Panc1 (cell line): ENCODE results near the gene PLEKHA1. TPM values are rescaled to one million over a fixed set of nuclear protein-coding genes. Genes with fewer than 3 reads are reported as not detected.

Source experiments
- ATAC-seq: fragments of 200-7000 bp; cut with Tn5 transposase; 2 replicates; pipeline ENCODE4 v1.9.1; 2020; ENCODE audit warnings: mild to moderate bottlenecking, moderate library complexity
- BruUV-seq: library from RNA; stranded (reverse); fragments of 400-500 nt; replicated peaks from 2 replicates; lab custom pipeline; 2021; lab: Mats Ljungman, UMichigan
- CTCF ChIA-PET: fragments of 300-600 bp; sonication (Branson Sonifier 250); formaldehyde crosslinking; loops from one replicate; lab custom pipeline; 2022; ENCODE audit warnings: antibody characterized with exemption; lab: Charles Lee
- POLR2A ChIA-PET: fragments of 300-600 bp; sonication (Branson Sonifier 250); formaldehyde crosslinking; loops from one replicate; lab custom pipeline; 2022; ENCODE audit warnings: antibody characterized with exemption; lab: Charles Lee
- DNase-seq: peaks from one replicate; pipeline ENCODE4 v3.0.0-alpha.2; 2010; ENCODE audit warnings: low read depth, low spot score
- H3K27ac ChIP-seq: 2 replicates; pipeline ENCODE4 v1.5.1; 2011; ENCODE audit warnings: mild to moderate bottlenecking, low read length, inconsistent platforms
- H3K27me3 ChIP-seq: fragments of 200-500 bp; sonication (Bioruptor generic); 2 replicates; pipeline ENCODE4 v1.6.0; 2014; ENCODE audit warnings: low read length, inconsistent platforms; ENCODE audit not compliant: control insufficient read depth, insufficient read depth
- H3K36me3 ChIP-seq: fragments of 200-500 bp; sonication (Bioruptor generic); 2 replicates; pipeline ENCODE4 v1.5.1; 2014; ENCODE audit warnings: inconsistent platforms, mild to moderate bottlenecking, low read length, moderate library complexity; ENCODE audit not compliant: control insufficient read depth, insufficient read depth
- H3K4me1 ChIP-seq: 2 replicates; pipeline ENCODE4 v1.5.1; 2011; ENCODE audit warnings: inconsistent platforms, mild to moderate bottlenecking, low read length, moderate library complexity; ENCODE audit not compliant: control insufficient read depth, insufficient read depth
- H3K4me3 ChIP-seq, 2 experiments: 2 replicates each; pipeline ENCODE4 v1.5.1; 2011 to 2012; ENCODE audit warnings: low read depth in 2 of 2, low read length in 2 of 2, mild to moderate bottlenecking in 2 of 2, inconsistent platforms in 1 of 2, moderate library complexity in 1 of 2
- H3K9me3 ChIP-seq: fragments of 200-500 bp; sonication (Bioruptor generic); 2 replicates; pipeline ENCODE4 v1.5.1; 2014; ENCODE audit warnings: low read depth, mild to moderate bottlenecking, inconsistent platforms, low read length, moderate library complexity; ENCODE audit not compliant: control insufficient read depth, insufficient read depth
- CTCF ChIP-seq: fragments of 450-650 bp; IDR thresholded peaks from 2 replicates; pipeline ENCODE4 v1.5.1; 2017; ENCODE audit warnings: mild to moderate bottlenecking
- POLR2AphosphoS5 ChIP-seq: IDR thresholded peaks from 2 replicates; pipeline ENCODE4 v1.6.1; 2012; ENCODE audit warnings: mild to moderate bottlenecking, low read depth, low read length, moderate library complexity
- REST ChIP-seq, 2 experiments: IDR thresholded peaks; 2 replicates each; pipeline ENCODE4 v1.6.1; 2011 to 2012; ENCODE audit warnings: low read depth in 2 of 2, control low read depth in 1 of 2, low read length in 1 of 2, mild to moderate bottlenecking in 1 of 2, moderate library complexity in 1 of 2; ENCODE audit not compliant: insufficient read depth in 1 of 2
- SIN3A ChIP-seq: IDR thresholded peaks from 2 replicates; pipeline ENCODE4 v1.6.1; 2012; ENCODE audit warnings: low read depth, mild to moderate bottlenecking, low read length, moderate library complexity, borderline replicate concordance; ENCODE audit not compliant: insufficient read depth
- TCF7L2 ChIP-seq: IDR thresholded peaks from 2 replicates; pipeline ENCODE4 v1.6.1; 2011; ENCODE audit warnings: mild to moderate bottlenecking, low read depth, low read length, inconsistent platforms
- in situ Hi-C: cut with HindIII; loops from 2 replicates; pipeline ENCODE4 v1.10.0; 2016; ENCODE audit warnings: low sequenced_read_pairs, low pct_unique_long_range_greater_than_20kb
- intact Hi-C: fragments of 100-400 bp; cut with micrococcal nuclease; formaldehyde crosslinking; loops from one replicate; pipeline ENCODE4 v1.10.0; 2022; ENCODE audit not compliant: unreplicated experiment
- total RNA-seq: library from RNA; stranded (reverse); gene quantifications from one replicate; pipeline ENCODE4 v1.2.1, GENCODE V29; 2021; ENCODE audit not compliant: unreplicated experiment

PLEKHA1 gene
- total RNA-seq, 1 experiment from 2014 or later: 95.5 TPM

DNA sequence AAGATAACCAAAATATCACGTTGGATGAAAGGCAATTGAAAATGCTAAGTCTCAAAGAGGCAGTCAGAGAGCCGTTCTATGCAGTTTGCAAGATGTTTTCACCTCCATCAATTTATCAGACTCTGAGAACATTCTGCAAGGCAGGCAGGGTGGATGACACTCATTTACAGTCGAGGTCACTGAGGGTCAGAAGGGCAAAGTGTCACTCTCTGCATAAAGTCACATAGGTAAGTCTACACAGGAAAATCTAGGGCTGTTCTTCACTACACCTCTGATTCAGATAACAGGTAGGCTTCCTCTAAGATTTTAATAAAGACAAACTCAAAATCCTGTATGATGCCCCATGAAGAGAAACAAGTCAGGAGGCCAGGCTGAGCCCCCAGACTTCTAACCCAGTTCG, 1.4 kb upstream of the PLEKHA1 start:
- ChIA-PET POLR2A (no interaction called here), CTCF (no interaction called here)
- intact Hi-C loops: no loop called here
- DNase-seq (no peak), ATAC-seq (no peak)
- peaks cover 26% of the 10 kb centered on the region for H3K4me1 ChIP-seq
- BruUV-seq: no TSS peak
- H3K27ac ChIP-seq: peak overlapping the region; percentile 91
- H3K27me3 ChIP-seq: no peaks in the 10 kb centered on the region
- H3K9me3 ChIP-seq: no peaks in the 10 kb centered on the region
- no peak for TF ChIP-seq TCF7L2
- in situ Hi-C loops: no loop called here
- peaks cover 4% of the 10 kb centered on the region; the same call in 1 of the 2 replicates for H3K36me3 ChIP-seq
- no peak overlapping the region for H3K4me3 ChIP-seq

DNA sequence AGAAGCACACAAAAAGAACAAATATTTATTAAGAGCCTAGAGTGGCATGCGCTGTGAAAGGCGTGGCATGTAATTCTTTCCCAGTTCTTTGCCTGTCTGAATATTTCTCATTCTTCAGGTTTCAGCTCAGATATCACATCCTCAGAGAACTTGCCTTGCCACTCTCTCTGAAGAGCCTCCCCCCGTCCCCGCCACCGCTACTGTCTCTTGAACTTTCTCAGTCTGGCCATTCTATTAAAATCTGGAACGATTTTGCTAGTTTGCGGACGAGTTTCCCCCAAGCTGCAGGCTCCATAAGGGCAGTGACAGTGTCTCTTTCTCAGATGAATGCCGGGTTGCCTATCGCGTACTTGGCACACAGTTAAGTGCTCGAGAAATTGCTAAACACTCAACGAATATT, 787 bp upstream of the PLEKHA1 start:
- ChIA-PET POLR2A (interaction anchor here (0.6 to 1.0 kb wide), 6 partner anchors 18 to 106 kb away, joined by 3 to 11 read pairs (median 4); no protein-coding TSS in a partner anchor), CTCF (interaction anchor here (1.5 kb wide), 1 partner anchor 63 kb away, joined by 4 read pairs; no protein-coding TSS in a partner anchor)
- peaks cover 4% of the 10 kb centered on the region; the same call in 1 of the 2 replicates for H3K36me3 ChIP-seq
- ATAC-seq: peak; percentile 0
- peak overlapping the region; percentile 79 to 90 for H3K4me3 ChIP-seq
- BruUV-seq: TSS peak; percentile 89
- H3K27ac ChIP-seq: peak overlapping the region; percentile 91
- no peaks in the 10 kb centered on the region for H3K27me3 ChIP-seq
- intact Hi-C loops (loop anchor here (2.0 kb wide), 2 partner anchors 63 to 71 kb away; no protein-coding TSS in a partner anchor), in situ Hi-C loops (no loop called here)
- no peak for DNase-seq
- no peak for TF ChIP-seq CTCF
- no peak for TF ChIP-seq POLR2AphosphoS5
- peaks cover 26% of the 10 kb centered on the region for H3K4me1 ChIP-seq
- H3K9me3 ChIP-seq: no peaks in the 10 kb centered on the region

GRCh38 chr10:122374859-122375678, 561 bp downstream of the PLEKHA1 start:
- in situ Hi-C loops: no loop called here
- no peak; the same call in 1 of the 2 replicates for TF ChIP-seq POLR2AphosphoS5
- TF ChIP-seq CTCF: no peak
- no peak for TF ChIP-seq TCF7L2
- TF ChIP-seq REST (IDR thresholded peaks at IDR 0.05; ENCODE audit: insufficient read depth in 1 of 2, low read depth in 2 of 2, low read length in 1 of 2): no peak
- TF ChIP-seq SIN3A: no peak; the same call in 1 of the 2 replicates
- intact Hi-C loops: loop anchor here (2.0 kb wide), 2 partner anchors 64 to 72 kb away; no protein-coding TSS in a partner anchor
- peak; percentile 74 for ATAC-seq
- peaks cover 26% of the 10 kb centered on the region for H3K4me1 ChIP-seq
- H3K27ac ChIP-seq: peak overlapping the region; percentile 86
- POLR2A ChIA-PET: interaction anchor here (0.6 to 1.0 kb wide), 7 partner anchors 21 to 107 kb away, joined by 3 to 11 read pairs (median 4); no protein-coding TSS in a partner anchor
- H3K27me3 ChIP-seq: no peaks in the 10 kb centered on the region
- peaks cover 4% of the 10 kb centered on the region; the same call in 1 of the 2 replicates for H3K36me3 ChIP-seq
- DNase-seq: no peak
- no TSS peak for BruUV-seq
- CTCF ChIA-PET: interaction anchor here (1.5 kb wide), 1 partner anchor 64 kb away, joined by 4 read pairs; no protein-coding TSS in a partner anchor
- H3K4me3 ChIP-seq: peak overlapping the region; percentile 86 to 90
- H3K9me3 ChIP-seq: no peaks in the 10 kb centered on the region
